Measurements from ENCODE around the gene RERE.
"Not testable (repeated sequence)": the region's sequence is repeated elsewhere in the genome, so short reads cannot be mapped to it uniquely, and the experiment has no call there.

Gene RERE

GRCh38 chr1:8380310-8380709 lies 437.1 kb downstream of the RERE start:
- not testable (repeated sequence) for DNase-seq (ENCODE audit: low read depth)

- no peak for DNase-seq (ENCODE audit: low read depth)
Observed at GRCh38 chr1:8379513-8380186, 437.8 kb downstream of the RERE start.

- no peak for DNase-seq (ENCODE audit: low read depth)
Observed at GRCh38 chr1:8378981-8379470, 438.4 kb downstream of the RERE start.

GRCh38 chr1:8378178-8378577 lies 439.3 kb downstream of the RERE start:
- DNase-seq (ENCODE audit: low read depth): peak; percentile 48

GRCh38 chr1:8377271-8377981 lies 440.0 kb downstream of the RERE start:
- DNase-seq (ENCODE audit: low read depth): no peak

- no peak for DNase-seq (ENCODE audit: low read depth)
Observed at GRCh38 chr1:8376358-8376840, 441.0 kb downstream of the RERE start.

GRCh38 chr1:8374812-8375211 lies 442.6 kb downstream of the RERE start:
- DNase-seq (ENCODE audit: low read depth): peak; percentile 57

- no peak for DNase-seq (ENCODE audit: low read depth)
Observed at GRCh38 chr1:8374356-8374755, 443.1 kb downstream of the RERE start.

- DNase-seq (ENCODE audit: low read depth): peak; percentile 86
Observed at GRCh38 chr1:8373581-8374241, 443.7 kb downstream of the RERE start.

- DNase-seq (ENCODE audit: low read depth): no peak
Observed at GRCh38 chr1:8373125-8373524, 444.3 kb downstream of the RERE start.

- no peak for DNase-seq (ENCODE audit: low read depth)
Observed at GRCh38 chr1:8371372-8371991, 446.0 kb downstream of the RERE start.

- peak; percentile 67 for DNase-seq (ENCODE audit: low read depth)
Observed at GRCh38 chr1:8370905-8371315, 446.5 kb downstream of the RERE start.

- peak; percentile 32 for DNase-seq (ENCODE audit: low read depth)
Observed at GRCh38 chr1:8370046-8370881, 447.2 kb downstream of the RERE start.

GRCh38 chr1:8368956-8369639 lies 448.3 kb downstream of the RERE start:
- no peak for DNase-seq (ENCODE audit: low read depth)

- no peak for DNase-seq (ENCODE audit: low read depth)
Observed at GRCh38 chr1:8367571-8368194, 449.8 kb downstream of the RERE start.

GRCh38 chr1:8365661-8366362 lies 451.6 kb downstream of the RERE start:
- no peak for DNase-seq (ENCODE audit: low read depth)

- no peak for DNase-seq (ENCODE audit: low read depth)
Observed at GRCh38 chr1:8364528-8365442, 452.7 kb downstream of the RERE start.

GRCh38 chr1:8363767-8364301 lies 453.6 kb downstream of the RERE start:
- no peak for DNase-seq (ENCODE audit: low read depth)
